GM12875 (cell line): ENCODE data around the gene LRRK1.

ENCODE experiments used
- H3K4me3 ChIP-seq: one replicate; pipeline ENCODE4 v1.5.1; 2011; ENCODE audit warnings: low read depth, low read length, control low read depth
- CTCF ChIP-seq: IDR thresholded peaks from 2 replicates; pipeline ENCODE4 v1.5.1; 2011; ENCODE audit warnings: low read depth, mild to moderate bottlenecking, control low read depth, inconsistent platforms, low read length, moderate library complexity, borderline replicate concordance; ENCODE audit not compliant: insufficient read depth

Gene LRRK1

GRCh38 chr15:101048581-101049030, 129.4 kb downstream of the LRRK1 start:
- no peak for TF ChIP-seq CTCF
- H3K4me3 ChIP-seq = no peak overlapping the region

- no peak overlapping the region for H3K4me3 ChIP-seq
Measured at GRCh38 chr15:101049282-101049681, 130.1 kb downstream of the LRRK1 start.

GRCh38 chr15:101049856-101050622, 130.9 kb downstream of the LRRK1 start:
- no peak overlapping the region for H3K4me3 ChIP-seq
- TF ChIP-seq CTCF = no peak

More at GRCh38 chr15:101049282-101049681, 130.1 kb downstream of the LRRK1 start:
- TF ChIP-seq CTCF = no peak

- H3K4me3 ChIP-seq = no peak overlapping the region
- TF ChIP-seq CTCF = no peak
Measured at GRCh38 chr15:101050623-101051290, 131.6 kb downstream of the LRRK1 start.

GRCh38 chr15:101051291-101052030, 132.3 kb downstream of the LRRK1 start:
- no peak overlapping the region for H3K4me3 ChIP-seq
- no peak for TF ChIP-seq CTCF

- no peak overlapping the region for H3K4me3 ChIP-seq
- TF ChIP-seq CTCF = no peak
Measured at GRCh38 chr15:101052031-101052620, 133.0 kb downstream of the LRRK1 start.
